Retina (tissue), 1 donor: ENCODE results near the gene RPL13.
A peak's percentile ranks its signal among the peaks of the same experiment; 100 is the strongest.

Experiments used
- DNase-seq: peaks from one replicate; pipeline ENCODE4 v3.0.0-alpha.2; 2016

RPL13 gene

DNA sequence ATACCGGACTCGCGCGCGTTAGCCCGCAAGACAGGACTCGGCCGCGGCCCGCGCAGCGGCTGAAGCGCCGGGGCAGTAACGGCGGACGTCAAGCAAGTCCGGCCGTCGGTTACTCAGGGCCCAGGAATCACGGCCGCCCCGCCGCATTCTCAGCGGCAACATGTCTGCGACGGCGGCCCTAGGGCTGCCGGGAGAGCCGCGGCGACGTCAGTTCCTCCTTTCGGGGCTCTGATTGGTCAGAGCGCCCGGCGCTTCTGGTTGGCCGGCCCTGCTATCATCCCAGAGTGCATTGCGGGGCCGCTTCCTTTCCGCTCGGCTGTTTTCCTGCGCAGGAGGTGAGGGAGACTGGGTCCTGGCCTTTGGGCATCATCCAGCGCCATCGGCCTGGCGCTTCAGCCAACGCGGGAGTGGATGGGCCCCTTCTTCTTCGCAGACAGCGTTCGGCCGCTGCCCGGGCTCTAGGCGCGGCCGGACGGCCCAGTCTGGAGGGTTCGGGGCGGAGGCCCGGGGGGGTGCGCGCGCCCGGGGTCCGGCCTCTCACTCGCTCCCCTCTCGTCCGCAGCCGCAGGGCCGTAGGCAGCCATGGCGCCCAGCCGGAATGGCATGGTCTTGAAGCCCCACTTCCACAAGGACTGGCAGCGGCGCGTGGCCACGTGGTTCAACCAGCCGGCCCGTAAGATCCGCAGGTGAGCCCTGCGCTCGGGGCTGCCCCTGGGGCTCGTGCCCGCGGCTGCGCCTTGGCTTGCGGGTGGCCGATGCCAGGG lies at the start of gene RPL13:
Gene RPL13, plus strand, starts transcription at position 305 of the 764 bp plus-strand sequence. Its CDS starts 278 bp downstream, at position 583.
- peak; percentile 98 for DNase-seq

GRCh38 chr16:89511374-89511773 lies 49.1 kb upstream of the RPL13 start:
- no peak for DNase-seq

- no peak for DNase-seq
Observed at GRCh38 chr16:89512453-89512852, 48.0 kb upstream of the RPL13 start.

DNA sequence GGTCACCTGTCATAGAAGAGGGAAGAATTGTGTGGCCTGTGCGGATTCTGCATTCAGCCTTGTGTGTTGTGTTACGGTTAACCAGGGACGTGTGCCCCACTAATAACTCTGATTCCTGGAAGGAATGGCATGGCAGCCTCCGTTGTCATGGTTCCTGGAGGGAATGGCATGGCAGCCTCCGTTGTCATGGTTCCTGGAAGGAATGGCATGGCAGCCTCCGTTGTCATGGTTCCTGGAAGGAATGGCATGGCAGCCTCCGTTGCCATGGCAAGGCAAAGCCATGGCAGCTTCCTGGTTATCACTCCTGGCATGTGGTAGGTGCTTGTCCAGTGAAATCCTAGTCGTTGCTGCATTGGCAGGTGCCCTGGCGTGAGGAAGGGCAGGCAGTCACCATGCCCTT lies 43.4 kb upstream of the RPL13 start:
- no peak for DNase-seq

- DNase-seq = no peak
Observed at GRCh38 chr16:89519881-89520280, 40.6 kb upstream of the RPL13 start.

DNA sequence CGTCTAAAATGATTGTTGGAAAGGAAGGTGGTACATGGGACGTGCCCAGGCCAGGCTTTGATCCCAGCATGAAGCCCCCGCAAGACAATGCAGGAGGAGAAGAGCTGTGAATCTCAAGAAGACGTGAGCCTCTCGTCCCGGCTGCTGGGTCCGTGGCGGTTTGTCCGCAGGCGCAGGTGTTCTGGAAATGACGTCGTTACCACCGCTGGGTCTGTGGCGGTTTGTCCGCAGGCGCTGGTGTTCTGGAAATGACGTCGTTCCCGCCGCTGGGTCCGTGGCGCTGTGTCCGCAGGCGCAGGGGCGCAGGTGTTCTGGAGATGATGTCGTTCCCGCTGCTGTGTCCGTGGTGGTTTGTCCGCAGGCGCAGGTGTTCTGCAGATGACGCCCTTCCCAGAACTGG lies 38.2 kb upstream of the RPL13 start:
- no peak for DNase-seq

DNA sequence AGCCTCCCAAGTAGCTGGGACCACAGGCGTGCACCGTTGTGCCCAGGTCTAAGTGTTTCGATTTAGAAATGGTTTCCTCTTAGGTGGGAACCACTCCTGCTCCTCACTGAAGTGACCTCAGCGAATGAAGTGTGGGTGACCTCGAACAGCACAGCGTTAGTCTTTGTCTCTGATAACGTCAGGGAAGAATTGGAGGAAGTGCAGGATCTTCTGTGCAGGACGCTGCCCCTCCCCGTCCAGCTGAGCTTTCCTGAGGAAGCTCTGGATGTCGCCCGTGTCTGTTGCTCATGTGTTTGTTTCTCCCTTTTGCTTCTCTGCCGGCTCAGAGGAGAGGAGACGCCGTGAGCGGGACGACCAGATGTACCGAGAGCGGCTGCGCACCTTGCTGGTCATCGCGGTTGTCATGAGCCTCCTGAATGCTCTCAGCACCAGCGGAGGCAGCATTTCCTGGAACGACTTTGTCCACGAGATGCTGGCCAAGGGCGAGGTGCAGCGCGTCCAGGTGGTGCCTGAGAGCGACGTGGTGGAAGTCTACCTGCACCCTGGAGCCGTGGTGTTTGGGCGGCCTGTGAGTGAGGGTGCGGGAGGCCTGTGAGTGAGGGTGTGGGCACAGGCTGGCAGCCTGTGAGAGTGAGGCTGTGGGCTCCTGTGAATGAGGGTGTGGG lies 36.7 kb upstream of the RPL13 start:
- no peak for DNase-seq

DNA sequence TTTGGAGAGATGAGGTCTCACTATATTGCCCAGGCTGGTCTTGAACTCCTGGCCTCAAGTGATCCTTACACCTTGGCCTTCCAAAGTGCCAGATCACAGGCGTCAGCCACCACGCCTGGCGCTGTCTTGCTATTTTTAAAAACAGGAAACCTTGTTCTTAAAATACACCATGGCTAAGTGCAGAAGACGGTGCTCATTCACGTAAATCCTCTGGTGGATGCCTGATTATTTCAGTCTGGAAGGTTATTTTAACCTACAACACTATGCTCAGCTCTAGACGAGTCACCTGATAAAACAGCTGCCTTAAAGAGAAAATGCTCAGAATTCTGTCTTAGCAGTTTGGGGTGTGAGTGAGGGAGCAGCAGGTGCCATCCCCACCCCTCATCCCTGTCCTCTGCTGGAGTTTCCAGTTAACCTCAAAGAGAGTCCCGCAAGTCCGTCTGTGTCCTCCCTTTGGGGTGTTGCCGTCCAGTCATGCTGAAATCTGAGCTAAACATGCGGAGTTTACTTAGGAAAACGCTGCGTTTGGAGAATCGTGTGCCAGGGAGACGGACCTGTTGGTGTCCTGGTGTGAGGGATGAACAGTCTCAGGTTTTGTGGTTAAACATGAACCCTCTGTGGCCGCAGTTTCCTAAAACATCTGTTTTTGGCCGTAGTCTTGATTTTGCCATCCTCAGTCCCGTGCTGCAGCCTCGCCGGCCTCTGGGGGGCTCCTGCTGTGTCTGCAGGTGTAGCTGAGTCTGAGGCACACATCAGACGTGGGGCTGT lies 35.2 kb upstream of the RPL13 start:
- DNase-seq = no peak

DNA sequence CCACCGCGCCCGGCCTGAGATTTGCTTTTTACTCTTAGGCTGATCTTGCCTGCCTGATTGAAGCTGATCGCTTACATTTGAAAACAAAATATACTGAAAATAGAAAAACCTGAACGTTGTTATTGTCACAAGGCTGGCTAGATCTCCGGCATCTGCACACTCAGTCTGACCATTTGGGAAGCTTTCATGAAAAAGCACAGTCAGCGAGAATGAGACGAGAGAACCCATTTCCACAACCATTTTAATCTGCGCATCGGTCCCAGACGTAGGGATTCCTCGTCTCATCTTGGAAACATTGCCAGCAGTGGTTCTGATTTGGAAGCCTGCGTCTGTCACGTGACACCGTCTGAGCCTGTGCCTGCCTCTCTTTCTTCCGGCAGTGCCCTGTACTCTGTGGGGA lies 31.4 kb upstream of the RPL13 start:
- DNase-seq = no peak

DNA sequence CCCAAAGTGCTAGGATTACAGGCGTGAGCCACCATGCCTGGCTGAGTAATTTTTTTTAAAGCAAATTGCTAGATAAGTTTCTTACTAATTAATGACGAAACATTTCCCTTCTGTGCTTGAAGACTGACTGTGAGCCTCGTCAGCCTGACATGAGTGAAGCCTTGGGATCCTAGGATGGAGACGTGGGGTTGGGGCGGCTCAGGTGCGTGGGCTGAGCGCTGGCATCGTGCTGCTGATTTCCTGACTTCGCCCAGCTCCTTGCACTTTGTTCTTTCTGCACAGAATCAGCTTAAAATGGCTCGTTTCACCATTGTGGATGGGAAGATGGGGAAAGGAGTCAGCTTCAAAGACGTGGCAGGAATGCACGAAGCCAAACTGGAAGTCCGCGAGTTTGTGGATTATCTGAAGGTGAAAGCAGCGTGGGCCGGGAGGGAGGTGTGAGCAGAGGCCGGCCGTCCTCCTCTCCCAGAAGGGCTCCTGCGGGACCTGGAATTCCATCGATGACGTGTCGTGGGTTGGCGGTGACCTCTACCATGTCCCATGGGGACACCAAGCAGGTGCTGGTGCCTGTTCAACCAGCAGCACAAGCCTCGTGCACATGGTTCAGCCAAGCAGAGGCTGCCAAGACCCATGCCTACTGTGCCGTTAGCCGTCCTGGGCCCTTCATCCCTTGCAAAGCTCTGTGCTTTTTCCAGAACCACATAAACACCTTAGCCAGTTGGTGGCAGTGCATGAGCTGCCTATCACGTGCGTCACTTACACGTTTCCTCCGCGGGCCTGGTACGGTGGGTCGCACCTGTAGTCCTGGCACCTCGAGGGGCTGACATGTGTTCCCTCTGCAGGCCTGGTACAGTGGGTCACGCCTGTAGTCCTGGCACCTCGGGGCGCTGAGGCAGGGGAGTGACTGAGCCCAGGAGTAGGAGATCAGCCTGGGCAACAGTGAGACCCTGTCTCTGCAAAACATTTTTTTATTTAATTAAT lies 29.8 kb upstream of the RPL13 start:
- no peak for DNase-seq

- DNase-seq = no peak
Observed at GRCh38 chr16:89531821-89532526, 28.5 kb upstream of the RPL13 start.

DNA sequence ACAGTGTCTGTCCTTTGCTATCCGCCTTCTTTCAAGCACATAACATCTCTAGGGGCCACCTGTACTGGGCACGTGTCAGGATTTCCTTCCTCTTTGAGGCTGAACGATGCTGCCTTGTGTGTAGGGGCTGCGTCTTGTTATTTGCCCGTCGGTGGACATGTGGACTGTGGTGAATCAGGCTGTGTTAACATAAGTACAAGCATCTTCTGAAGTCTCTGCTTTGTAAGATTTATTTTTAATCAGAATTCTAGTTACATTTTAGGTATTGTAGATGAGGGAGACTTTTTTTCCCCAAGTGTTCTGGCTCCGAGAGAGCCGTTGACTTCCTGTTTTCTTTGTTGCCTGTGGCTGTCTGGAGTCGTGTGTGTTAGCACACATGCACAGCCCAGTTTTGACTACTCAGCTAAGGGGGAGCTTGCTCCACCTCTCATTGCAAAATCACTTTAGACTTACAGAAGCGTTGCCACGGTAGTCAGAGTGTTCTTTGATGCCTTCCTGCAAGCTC lies 26.2 kb upstream of the RPL13 start:
- no peak for DNase-seq

DNA sequence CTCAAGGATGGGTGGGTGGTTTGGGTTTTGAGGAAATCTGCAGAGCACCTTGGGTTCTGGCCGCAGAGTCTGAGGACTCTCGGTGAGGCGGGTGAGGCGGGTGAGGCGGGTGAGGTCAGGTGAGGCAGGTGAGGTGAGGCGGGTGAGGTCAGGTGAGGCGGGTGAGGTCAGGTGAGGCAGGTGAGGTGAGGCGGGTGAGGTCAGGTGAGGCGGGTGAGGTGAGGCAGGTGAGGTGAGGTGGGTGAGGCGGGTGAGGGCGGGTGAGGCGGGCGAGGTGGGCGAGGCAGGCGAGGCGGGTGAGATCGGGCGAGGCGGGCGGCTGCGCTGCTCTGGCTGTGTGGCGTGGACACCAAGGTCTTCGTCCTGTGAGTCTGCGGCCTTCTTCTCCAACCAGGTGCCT lies 24.1 kb upstream of the RPL13 start:
- no peak for DNase-seq

DNA sequence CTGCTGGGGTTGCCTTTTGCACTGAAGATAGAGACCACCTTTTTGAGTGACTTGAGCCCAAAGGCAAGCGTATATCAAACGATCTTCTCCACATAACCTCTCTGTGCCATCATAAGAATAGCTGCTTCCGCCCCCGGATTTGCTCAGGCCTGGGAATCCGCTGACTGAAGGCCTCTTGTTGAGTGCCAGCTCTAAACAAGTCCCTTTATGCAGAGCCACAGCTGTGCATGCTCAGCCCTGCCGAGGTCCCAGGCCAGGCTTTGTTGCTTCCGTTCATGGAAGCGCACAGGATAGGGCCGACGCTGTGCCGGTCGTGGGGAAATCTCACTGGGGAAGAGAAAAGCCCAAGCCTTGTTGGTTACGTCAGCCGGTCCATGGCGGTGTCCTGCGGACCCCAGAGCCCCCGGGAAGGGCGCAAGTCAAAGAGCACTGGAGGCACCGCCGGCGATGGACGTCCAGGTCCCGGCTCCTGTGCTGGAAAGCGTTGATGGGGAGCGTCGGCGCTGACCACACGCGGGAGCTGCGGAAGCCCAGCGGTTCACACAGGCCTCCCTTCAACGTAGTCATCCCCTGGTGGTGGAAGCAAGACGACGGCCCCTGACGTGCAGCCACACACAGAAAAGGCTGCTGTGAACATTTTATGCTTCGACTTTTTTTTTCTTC lies 23.5 kb upstream of the RPL13 start:
- DNase-seq = no peak

DNA sequence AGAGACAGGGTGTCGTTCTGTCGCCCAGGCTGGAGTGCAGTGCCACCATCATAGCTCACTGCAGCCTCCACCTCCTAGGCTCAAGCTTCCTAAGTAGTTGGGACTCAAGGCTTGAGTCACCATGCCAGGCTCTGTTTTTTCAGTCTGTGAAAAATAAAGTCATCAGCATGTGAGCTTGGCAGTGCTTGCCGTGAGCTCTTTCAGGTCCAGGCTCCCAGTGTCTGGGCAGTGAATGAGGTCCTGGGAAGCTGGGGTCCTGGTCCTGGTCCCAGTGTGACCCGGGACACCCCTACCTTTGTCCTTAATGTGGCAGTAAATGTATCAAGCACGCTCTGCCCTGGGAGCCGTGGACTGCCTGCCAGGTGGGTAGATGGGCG lies 22.9 kb upstream of the RPL13 start:
- DNase-seq = no peak

DNA sequence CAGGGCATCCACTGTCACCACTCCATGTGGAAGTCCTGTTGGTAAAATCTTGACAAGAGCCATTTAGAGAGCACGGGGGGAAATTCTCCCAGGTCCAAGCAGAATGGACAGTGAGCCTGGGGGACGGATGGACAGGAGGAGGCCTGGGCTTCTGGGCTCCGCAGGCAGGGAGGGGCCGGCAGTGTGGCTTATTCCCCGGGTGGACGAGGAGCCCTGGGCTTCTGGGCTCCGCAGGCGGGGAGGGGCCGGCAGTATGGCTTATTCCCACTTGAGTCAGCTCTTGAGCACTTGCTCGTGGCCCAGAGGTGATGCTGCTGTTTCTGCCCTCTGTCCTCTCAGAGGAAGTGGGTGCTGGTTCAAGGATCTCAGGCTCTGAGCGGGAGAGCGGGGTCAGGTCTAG lies 22.2 kb upstream of the RPL13 start:
- no peak for DNase-seq

DNA sequence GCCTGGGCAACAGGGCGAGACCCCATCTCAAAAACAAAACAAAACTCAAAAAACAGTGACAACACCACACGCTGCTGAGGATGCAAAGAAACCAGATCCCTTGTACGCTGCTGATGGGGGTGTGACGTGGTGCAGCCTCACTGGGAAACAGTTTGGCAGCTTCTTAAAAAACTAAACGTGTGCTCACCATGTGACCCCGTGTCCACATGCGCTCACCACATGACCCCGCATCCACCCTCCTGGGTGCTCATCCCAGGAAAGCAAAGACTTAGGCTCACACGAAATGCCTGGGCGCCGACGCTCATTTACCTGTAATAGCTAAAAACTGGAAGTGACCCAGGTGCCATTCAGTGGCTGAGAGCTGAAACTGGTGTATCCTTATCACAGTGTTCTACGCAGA lies 19.9 kb upstream of the RPL13 start:
- DNase-seq = no peak

- no peak for DNase-seq
Observed at GRCh38 chr16:89541792-89542191, 18.7 kb upstream of the RPL13 start.

- DNase-seq = no peak
Observed at GRCh38 chr16:89544113-89544512, 16.4 kb upstream of the RPL13 start.

DNA sequence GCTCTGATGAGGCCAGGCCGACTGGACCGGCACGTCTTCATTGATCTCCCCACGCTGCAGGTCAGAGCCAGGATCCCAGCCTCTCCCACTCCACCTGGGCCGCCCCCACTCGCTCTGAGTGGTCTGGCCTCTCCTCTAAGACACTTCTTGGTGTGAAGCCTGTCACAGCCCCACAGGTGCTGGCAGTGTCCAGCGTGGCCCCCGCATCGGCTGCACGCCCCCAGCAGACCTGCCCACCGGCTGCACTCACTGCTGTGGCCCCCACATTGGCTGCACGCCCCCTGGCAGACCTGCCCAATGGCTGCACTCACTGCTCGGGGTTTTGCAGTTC lies 15.8 kb upstream of the RPL13 start:
- no peak for DNase-seq

DNA sequence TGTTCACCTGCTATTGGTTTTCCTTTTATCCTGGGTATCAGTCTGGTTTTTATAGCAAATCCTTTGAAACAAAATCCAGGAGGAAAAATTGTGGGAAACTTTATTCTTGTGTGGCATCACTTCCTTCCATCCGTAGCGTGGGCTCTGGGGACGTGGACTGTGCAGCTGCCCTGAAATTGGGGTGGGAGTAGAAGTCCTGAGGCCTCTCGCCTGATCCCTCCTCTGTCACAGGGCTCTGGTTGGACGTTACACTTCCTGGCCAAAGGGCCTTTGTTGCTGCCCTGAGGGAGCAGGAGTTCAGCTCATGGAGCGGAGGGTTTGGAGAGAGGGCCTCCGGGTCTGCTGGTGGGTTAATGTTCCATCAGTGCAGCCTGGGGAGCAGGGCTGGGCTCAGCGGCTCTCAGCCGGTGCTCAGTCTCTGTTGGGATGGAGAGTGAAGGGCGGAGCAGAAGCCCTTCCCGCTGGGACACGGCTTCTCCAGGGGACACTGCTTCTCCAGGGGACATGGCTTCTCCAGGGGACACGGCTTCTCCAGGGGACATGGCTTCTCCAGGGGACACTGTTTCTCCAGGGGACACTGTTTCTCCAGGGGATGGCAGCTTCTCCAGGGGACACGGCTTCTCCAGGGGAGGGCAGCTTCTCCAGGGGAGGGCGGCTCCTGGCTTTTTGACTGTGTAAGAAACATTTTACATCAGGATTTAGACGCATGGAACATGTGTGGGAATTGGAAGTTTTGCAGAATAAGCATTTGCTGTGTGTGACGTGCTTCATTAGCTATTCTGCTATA lies 15.2 kb upstream of the RPL13 start:
- no peak for DNase-seq
